Glutamatergic neuron (in vitro differentiated cells): Measurements from ENCODE around the gene ADARB1. TPM values are rescaled to one million over a fixed set of nuclear protein-coding genes. Genes with fewer than 3 reads are reported as not detected.

Experiments used
- DNase-seq: peaks from one replicate; pipeline ENCODE4 v3.0.0; 2022
- H3K27ac Mint-ChIP-seq: one replicate; pipeline ENCODE4 v1.8.0; 2020; ENCODE audit warnings: mild to moderate bottlenecking, mixed read lengths, inconsistent platforms; ENCODE audit not compliant: unreplicated experiment
- H3K27me3 Mint-ChIP-seq: one replicate; pipeline ENCODE4 v1.8.0; 2020; ENCODE audit warnings: mild to moderate bottlenecking, moderate library complexity, mixed read lengths, inconsistent platforms; ENCODE audit not compliant: unreplicated experiment
- H3K36me3 Mint-ChIP-seq: one replicate; pipeline ENCODE4 v1.8.0; 2020; ENCODE audit warnings: mild to moderate bottlenecking, mixed read lengths, inconsistent platforms; ENCODE audit not compliant: unreplicated experiment
- H3K4me1 Mint-ChIP-seq: one replicate; pipeline ENCODE4 v1.8.0; 2020; ENCODE audit warnings: mild to moderate bottlenecking, low read depth, mixed read lengths, inconsistent platforms; ENCODE audit not compliant: unreplicated experiment
- H3K4me3 Mint-ChIP-seq: one replicate; pipeline ENCODE4 v1.8.0; 2020; ENCODE audit warnings: mild to moderate bottlenecking, mixed read lengths, inconsistent platforms; ENCODE audit not compliant: unreplicated experiment
- H3K9me3 Mint-ChIP-seq: one replicate; pipeline ENCODE4 v1.8.0; 2020; ENCODE audit warnings: mild to moderate bottlenecking, moderate library complexity, mixed read lengths, inconsistent platforms; ENCODE audit not compliant: unreplicated experiment
- total RNA-seq: library from RNA; stranded (reverse); fragmentation: NEBNext Ultra II Directional; extraction: Animal tissue kit (Norgen Biotek cat#: 25700); gene quantifications from one replicate; pipeline ENCODE4 v1.2.1, GENCODE V29; 2021; ENCODE audit not compliant: unreplicated experiment
- TF ChIP-seq, protein P1 (sequence below): fragments of 200-600 bp; sonication (generic); IDR thresholded peaks from one replicate; pipeline ENCODE4 v1.5.0; 2021; ENCODE audit not compliant: partially characterized antibody, unreplicated experiment

Gene ADARB1
- total RNA-seq, 1 donor from 2014 or later = 49.2 TPM

DNA sequence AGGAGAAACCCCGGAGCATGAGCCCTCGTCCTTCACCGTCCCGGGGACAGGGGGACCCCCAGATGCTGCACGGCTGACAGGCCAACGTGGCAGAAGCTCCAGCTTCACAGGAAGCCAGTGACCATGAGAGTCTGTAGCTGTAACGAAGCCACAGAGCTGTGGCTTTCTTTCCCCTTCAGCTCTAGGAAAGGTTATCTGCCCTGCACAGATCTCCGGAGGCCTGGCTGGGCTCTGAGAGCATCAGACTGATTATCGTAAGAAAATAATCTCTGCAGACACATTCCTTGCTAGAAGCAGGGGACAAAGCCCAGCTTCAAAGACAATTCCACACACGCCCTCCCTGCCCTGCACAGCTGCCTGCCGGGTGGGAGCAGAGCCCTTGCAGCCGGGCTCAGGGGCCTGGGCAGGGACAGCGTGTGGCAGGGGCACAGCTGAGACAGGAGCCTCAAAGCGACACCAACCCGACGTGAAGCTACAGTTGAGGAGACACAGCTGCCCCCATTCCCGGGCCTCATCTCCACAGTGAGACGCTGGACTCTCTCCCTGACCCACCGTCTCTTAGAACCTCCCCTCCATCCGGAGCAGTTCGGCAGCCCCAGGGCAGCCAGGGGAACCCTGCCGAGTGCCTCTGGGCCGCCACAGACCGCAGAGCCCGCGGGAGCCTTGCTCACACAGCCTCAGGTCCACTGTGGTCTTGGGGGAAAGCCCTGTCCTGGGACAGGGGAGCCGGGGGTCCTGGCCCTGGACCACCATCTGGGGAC, 182.7 kb downstream of the ADARB1 start:
- TF ChIP-seq, protein P1, sequence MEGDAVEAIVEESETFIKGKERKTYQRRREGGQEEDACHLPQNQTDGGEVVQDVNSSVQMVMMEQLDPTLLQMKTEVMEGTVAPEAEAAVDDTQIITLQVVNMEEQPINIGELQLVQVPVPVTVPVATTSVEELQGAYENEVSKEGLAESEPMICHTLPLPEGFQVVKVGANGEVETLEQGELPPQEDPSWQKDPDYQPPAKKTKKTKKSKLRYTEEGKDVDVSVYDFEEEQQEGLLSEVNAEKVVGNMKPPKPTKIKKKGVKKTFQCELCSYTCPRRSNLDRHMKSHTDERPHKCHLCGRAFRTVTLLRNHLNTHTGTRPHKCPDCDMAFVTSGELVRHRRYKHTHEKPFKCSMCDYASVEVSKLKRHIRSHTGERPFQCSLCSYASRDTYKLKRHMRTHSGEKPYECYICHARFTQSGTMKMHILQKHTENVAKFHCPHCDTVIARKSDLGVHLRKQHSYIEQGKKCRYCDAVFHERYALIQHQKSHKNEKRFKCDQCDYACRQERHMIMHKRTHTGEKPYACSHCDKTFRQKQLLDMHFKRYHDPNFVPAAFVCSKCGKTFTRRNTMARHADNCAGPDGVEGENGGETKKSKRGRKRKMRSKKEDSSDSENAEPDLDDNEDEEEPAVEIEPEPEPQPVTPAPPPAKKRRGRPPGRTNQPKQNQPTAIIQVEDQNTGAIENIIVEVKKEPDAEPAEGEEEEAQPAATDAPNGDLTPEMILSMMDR = no peak
- Mint-ChIP-seq H3K9me3 (peaks cover 3% of the 10 kb centered on the region), H3K4me3 (no peak overlapping the region), H3K4me1 (peaks cover 2% of the 10 kb centered on the region), H3K27me3 (peaks cover 4% of the 10 kb centered on the region), H3K27ac (no peak overlapping the region), H3K36me3 (no peaks in the 10 kb centered on the region)
- no peak for DNase-seq

DNA sequence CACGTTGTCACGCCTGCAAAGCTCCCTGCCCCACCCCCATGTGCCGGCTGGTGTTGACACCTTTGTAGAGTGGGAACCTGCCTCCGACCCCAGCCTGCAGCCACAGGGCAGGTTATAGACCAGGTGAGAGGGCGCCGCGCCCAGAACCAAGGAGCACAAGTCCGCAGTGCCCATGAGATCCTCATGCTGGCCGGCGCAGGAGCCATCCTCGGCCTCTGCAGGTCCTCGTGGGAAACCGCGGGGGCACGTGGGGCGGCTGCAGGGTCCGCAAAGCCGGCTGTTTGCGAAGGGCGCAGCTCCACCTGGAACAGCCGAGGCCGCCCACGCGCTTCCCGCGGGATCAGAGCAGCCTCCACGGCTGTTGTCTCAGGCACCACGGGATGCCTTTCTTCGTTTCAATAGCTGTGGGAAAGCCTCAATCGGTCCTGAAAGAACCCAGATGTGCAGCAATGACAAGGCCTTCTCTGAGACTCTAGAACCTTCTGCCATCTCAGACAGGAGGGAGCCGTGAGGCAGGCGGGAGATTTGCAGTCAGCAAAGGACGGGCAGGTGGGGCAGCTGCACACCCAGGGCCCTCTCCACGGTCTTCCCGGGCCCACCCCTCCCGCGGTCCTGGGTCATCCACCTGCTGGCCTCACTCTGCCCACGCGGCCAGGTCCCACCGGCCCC, 183.4 kb downstream of the ADARB1 start:
- no peak for DNase-seq
- no peaks in the 10 kb centered on the region for H3K36me3 Mint-ChIP-seq
- no peak overlapping the region for H3K4me3 Mint-ChIP-seq
- TF ChIP-seq, protein P1 = no peak
- H3K27ac Mint-ChIP-seq = no peak overlapping the region
- peaks cover 3% of the 10 kb centered on the region for H3K9me3 Mint-ChIP-seq
- peaks cover 4% of the 10 kb centered on the region for H3K27me3 Mint-ChIP-seq
- peaks cover 2% of the 10 kb centered on the region for H3K4me1 Mint-ChIP-seq

DNA sequence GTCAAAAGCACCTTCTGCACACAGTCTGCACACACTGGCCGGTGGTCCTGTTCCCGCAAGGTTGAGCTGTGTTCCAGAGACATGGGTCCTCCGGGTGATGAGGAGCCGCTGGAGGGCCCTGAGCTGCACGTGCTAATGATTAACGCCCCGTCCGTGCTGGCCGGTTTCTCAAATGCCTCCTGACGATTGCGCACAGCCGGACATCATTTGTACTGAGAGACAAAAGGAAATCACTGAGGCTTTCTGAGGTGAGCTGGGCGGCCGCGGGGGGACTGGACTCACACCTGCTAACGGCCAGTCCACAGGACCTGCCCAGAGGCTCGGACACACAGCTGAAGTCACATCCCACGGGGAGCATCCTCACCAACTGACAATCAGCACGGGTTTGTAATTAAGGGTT, 184.1 kb downstream of the ADARB1 start:
- peaks cover 2% of the 10 kb centered on the region for H3K4me1 Mint-ChIP-seq
- TF ChIP-seq, protein P1 = no peak
- H3K36me3 Mint-ChIP-seq = no peaks in the 10 kb centered on the region
- H3K9me3 Mint-ChIP-seq = peaks cover 3% of the 10 kb centered on the region
- no peak for DNase-seq
- H3K27ac Mint-ChIP-seq = no peak overlapping the region
- peaks cover 8% of the 10 kb centered on the region for H3K27me3 Mint-ChIP-seq
- no peak overlapping the region for H3K4me3 Mint-ChIP-seq

DNA sequence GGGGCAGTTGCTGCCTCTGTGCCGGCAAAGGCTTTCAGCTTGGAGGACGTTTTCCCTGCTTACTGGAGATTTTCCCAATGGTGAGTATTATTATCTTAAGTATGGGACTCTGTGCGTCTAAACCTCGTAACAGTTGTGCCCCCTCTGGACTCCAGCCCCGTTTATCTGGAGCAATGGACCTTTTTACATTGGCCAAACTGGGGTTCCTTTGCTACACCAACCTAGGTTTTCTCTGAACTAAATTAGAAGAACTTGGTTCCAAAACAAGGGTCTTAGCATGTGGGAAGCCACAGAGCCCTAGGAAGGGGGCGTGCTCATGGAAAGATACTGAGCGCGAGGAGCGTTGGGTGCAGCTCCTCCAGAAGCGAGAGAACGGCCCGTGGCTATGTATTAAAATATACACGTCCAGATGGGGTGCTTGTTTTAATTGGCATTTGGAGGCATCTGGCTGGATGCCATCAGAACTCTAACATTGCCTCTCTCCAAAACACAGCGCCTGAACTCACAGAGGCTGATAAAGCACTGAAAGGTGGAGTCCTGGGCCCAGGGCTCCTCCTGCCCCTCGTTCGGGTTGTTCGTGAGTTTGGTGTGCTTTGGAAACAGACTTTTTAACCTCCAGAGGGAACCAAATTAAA, 184.9 kb downstream of the ADARB1 start:
- Mint-ChIP-seq H3K27me3 (peaks cover 8% of the 10 kb centered on the region), H3K36me3 (no peaks in the 10 kb centered on the region), H3K4me1 (peaks cover 5% of the 10 kb centered on the region), H3K9me3 (peaks cover 3% of the 10 kb centered on the region), H3K4me3 (no peak overlapping the region), H3K27ac (no peak overlapping the region)
- no peak for DNase-seq
- TF ChIP-seq, protein P1 = no peak
